Activated CD8-positive, alpha-beta memory T cell treated with anti-CD3 and anti-CD28 coated beads for 24 hours (primary cell): ENCODE measurements around the gene FARS2.

Experiments
- DNase-seq: peaks from one replicate; pipeline ENCODE4 v3.0.0-alpha.2; 2020

FARS2 gene

DNA sequence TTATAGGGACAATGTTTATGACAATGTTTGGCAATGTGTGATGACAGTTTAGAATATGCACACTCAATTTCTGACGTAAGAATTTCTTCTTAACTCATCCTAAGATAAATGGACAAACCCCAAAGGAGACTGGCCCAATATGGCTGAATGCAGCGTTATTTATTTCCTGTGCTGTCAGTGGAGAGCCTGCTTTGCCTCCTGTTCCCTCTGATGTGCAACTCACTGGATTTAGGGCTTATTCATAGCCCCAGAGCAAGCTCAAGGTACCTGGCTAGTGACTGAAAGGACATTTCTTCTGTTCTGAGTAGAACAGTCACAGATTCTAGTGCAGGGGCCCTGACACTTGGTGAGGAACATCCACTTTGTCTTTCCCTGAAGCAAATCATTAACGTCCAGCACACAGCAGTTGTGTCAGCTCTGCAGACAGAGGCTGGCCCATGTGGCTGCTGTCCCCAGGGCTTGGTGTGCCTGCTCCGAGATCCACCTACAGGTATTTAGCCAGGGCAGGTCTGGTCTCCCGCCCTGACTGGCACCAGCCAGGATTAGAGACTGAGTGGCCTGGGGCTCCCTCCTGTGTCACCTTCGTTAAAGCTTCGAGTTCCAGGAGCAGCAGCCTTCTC lies 64.8 kb downstream of the FARS2 start:
- DNase-seq = no peak

GRCh38 chr6:5328800-5329199 lies 67.5 kb downstream of the FARS2 start:
- DNase-seq = no peak

DNA sequence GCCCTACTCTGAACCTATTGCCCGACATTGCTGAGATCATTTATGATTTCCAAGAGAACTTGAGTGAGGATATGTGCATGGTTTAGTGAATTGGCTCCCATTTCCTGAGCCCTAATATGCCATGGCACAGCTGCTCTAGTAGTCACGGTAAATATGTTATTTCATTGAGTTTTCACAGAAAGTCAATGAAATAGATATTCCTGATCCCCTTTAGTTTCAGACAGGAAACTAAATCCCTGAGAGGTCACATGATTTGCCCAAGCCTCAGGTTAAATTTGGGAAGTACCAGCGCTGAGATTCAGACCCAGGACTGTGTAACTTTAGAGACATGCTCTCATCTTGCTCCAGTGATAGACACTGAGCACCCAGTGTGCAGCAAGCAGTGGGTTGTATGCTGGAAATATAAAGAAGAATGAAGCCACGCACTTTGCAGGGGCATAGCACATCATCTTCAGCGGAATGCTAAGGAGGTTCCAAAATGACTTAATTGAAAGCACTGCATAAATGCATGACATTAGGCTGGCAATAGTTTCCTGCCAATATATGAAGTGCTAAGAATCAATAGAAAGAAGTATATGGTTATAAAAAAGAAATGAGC lies 70.6 kb downstream of the FARS2 start:
- no peak for DNase-seq

- no peak for DNase-seq
These were observed 72.3 kb downstream of the FARS2 start for GRCh38 chr6:5333658-5334057.

DNA sequence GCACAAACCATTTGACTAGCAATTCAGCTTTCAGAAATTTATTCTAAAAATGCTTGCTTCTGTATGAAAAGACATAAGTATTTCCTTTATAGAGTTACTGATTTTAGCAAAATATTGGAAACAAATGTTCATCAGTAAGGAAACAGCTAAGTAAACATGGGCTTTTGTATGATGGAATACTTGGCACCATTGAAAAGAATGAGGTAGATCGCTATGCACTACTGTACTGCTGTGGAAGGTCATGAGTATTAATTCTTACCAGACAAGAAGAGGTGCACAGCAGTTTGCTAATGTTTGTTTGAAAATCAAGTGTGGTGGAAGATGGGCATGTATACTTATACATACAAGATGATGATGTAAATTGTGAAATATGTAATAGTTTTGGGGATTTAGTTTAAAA lies 73.0 kb downstream of the FARS2 start:
- DNase-seq = no peak

GRCh38 chr6:5335020-5335419 lies 73.7 kb downstream of the FARS2 start:
- no peak for DNase-seq

GRCh38 chr6:5337573-5337972 lies 76.3 kb downstream of the FARS2 start:
- no peak for DNase-seq

- no peak for DNase-seq
These were observed 77.1 kb downstream of the FARS2 start for GRCh38 chr6:5338177-5338960.

- DNase-seq = no peak
These were observed 78.5 kb downstream of the FARS2 start for GRCh38 chr6:5339786-5340185.

DNA sequence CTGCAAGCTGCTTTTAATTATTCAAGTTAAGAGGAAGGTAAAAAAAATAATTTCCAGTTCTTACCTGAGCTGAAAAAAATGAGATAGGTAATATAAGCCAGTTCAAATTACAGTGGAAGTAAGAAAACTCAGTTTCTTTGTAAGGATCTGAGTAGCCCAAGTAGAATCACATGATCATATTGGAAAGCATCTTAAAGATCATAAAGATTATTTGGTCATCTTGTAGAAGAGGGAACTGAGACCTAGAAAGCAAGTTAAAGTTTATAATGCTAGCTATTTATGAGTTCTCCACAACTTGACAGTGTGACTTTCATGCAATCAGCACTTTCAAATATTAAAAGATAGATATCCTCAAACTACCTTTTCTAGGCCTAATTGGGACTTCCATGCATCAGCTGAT lies 80.5 kb downstream of the FARS2 start:
- no peak for DNase-seq

DNA sequence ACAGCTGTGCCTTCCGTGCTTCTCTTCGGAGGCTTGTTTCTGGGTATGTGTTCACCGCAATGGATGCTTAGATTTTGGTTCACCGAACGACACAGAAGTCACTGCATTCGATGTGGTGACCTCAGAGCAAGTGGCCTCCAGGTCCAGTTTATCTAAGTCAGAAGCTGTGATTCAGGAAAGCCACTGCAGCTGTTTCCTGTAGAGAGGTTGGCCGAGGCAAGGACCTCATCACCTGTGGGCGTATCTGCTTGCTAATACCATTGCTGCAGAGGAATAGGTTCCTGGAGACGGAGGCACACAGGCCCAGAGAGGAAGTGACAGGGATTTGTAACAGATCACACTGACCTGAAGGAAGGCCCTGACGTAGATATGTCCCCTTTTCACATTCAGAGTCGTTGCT lies 82.7 kb downstream of the FARS2 start:
- no peak for DNase-seq

DNA sequence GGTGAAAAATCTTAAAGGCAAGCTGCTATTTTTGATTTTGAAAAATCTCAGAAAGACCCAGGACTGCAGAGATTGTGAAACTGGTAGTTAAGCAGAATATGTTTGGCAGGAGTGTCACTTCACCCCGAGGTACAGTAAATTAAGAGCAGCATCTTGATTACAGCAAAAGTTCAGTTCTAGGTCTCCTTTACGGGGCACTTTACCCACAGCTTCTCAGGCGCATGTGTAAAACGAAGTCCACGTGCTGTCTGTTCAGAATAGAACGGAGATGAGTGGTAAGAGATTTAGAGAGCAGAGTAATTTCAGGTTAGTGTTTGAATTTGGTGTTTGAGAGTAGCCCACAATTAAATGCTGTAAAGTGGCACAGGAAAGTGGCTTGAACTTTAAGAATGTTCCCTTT lies 84.0 kb downstream of the FARS2 start:
- no peak for DNase-seq

DNA sequence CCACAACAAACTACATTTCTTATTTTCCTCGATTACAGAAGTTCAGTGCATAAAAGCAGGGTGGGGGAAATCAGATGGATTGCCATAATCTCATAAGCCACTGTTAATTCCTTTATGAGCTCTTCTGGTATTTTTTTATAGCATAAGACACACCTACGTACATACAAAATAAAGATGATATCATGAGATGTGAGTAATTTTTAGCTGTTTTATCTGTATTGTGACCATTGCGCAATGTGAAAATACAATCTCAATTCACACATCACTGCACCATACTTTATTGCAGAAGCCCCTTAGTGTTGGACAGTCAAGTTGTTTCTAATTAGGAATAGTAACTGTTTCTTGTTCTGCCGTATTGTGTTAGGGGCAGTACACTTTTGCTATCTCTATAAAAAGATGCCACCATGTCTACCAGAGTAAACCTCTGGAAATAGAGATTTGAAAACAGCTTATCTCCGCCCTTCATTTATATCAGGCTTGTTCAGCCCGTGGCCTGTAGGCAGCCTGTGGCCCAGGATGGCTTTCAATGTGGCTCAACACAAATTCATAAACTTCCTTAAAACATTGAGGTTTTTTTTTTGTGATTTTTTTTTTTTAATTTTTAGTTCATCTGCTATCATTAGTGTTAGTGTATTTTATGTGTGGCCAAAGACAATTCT lies 90.4 kb downstream of the FARS2 start:
- no peak for DNase-seq

GRCh38 chr6:5353971-5354370 lies 92.7 kb downstream of the FARS2 start:
- no peak for DNase-seq

DNA sequence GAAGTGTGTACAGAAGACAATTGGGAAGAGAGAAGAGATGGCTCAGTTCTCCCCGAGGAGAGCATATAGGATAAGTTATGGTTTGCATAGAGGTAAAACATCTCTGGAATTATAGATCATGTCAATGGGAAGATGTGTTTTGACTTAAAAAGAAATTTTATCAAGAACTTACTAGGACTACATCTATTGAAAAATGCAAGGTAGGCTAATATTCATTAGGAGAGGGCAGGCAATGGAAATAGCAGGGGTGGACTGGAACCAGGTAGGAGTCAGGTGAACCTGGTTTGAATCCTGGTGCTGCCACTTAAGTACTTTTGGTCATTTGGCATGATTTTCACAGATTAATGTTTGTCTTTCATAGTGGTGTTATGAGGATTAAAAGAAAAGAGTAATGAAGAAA lies 96.2 kb downstream of the FARS2 start:
- no peak for DNase-seq

DNA sequence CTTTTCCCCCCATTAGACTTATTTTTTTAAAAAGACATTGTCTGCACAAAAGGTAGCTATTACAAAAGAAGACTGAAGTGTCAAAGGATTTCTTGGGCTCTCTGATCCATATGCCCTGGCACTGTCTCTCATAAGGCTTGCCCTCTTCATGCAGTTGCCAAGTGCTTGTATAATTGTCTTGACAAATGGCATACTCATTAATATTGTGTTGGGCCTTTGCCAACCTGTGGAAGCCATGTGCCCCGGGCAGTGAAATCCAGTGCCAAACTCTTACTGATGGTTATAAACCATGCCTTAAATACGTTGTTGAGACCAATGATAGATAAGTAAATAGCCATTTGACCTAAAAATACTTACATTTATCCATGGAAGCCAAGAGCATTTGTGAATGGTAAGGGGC lies 98.1 kb downstream of the FARS2 start:
- DNase-seq = no peak

GRCh38 chr6:5361396-5361795 lies 100.1 kb downstream of the FARS2 start:
- DNase-seq = no peak

GRCh38 chr6:5365436-5366195 lies 104.3 kb downstream of the FARS2 start:
- DNase-seq = no peak

DNA sequence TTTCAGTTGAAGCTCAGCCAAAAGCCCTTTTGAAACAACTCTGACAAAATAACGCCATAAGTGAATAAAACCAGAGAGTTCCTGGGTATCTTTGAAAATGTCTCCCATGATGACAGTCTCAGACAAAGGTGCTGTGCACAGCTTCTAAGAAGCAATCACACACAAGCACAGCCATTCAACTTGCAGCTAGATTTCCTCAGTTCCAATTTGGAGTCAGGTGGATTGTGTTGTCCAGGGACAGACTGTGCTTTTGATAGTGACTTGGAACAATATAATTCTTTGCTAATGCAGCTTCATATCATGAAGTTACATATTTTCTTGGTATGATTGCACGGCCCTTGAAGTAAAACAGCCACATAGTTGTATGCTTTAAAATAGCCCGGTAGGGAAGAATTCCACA lies 105.6 kb downstream of the FARS2 start:
- no peak for DNase-seq

GRCh38 chr6:5367510-5367909 lies 106.2 kb downstream of the FARS2 start:
- DNase-seq = no peak

DNA sequence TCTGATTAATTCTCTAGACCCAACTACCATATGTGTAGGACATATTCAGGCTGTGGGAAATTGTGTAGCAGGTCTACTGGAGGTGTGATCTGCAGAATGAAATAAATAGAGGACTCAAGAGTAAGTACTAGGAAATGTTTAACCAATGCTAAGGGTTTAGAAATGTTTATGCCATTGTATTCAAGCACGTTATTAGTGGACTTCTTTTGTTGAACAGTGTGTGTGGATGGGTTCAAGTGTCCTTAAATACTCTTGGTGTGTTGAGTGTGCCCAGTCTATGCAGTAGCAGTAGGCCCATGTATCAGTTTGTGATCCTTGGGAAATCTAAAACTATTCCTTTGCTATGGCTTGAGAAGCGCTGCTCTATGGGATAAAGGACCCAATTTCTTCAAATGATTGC lies 112.1 kb downstream of the FARS2 start:
- DNase-seq = no peak

DNA sequence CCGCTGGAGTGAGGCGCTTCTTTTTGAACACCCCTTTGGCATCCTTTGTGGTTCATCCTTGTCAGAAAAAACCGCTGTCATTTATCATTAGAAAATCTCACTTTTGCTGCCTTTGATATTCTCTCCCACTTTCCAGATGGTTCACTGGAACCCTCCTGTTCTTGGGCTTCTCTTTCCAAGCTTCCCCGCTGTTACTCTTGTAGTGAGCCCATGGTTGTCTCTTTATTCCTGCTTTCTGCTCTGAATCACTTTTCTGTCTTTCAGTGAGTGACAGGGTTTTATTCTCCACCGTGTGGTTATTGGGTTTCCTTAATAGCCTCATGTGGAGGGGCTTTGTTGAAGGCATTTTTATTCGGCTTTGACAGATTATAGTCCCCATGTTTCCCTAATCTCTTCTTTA lies 117.0 kb downstream of the FARS2 start:
- DNase-seq = no peak

DNA sequence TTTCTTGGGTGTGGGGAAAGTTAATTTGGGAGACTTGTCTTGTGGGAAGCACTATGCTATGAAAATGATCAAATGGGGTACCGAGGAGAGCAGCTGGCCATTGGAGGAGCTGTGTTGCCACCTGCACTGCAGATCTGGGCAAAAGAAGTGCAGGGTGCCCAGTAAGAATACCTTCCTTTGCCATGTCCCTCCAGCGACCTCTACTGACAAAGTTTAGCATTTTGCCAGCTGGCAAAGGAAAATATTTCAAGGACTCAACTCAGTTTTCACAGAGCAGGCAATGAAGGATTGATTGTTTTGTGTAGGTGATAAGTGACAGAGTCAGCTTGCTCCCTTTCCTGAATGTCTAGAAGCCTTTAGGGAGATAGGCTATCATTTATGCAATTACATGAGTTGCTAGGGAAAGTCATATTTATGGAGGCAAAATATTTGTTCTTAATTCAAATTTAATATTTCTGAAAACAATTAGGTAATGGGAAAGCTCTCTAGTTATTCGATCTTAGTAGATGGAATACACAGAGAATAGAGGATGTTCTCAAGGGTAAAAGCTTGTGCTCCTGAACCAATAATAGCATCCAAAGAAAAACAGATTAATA lies 118.4 kb downstream of the FARS2 start:
- no peak for DNase-seq
